C4-2B (cell line): ENCODE measurements around the gene CAPG.
"Not testable (repeated sequence)": the region's sequence is repeated elsewhere in the genome, so short reads cannot be mapped to it uniquely, and the experiment has no call there.

ENCODE experiments used
- H3K27ac ChIP-seq: fragments of 450-650 bp; 2 replicates; pipeline ENCODE4 v1.5.1; 2017
- ZFX ChIP-seq: fragments of 450-650 bp; IDR thresholded peaks from 2 replicates; pipeline ENCODE4 v1.6.1; 2017
- TF ChIP-seq, protein P1 (sequence below): fragments of 450-650 bp; conservative IDR thresholded peaks from 2 replicates; pipeline ENCODE4 v1.5.1; 2017; ENCODE audit warnings: mild to moderate bottlenecking

Gene CAPG

DNA sequence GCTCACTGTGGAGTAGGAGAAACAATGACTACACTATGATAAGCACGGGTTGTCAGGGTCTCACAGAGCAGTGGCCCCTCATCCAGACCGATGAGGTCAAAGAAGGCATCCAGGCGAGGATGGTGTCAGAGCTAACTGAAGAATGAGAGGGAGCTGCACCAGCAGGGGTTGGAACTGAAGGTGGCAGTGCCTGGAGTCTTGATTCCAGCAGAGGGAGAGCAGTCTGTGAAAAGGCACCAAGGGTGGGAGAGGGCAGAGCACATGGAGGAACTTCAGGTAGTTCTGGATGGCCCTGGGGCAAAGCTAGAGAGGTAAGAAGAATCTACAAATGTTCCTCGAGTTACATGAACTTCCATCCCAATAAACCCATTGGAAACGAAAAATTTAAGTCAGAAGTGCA, 43.0 kb downstream of the CAPG start:
- no peak overlapping the region for H3K27ac ChIP-seq
- no peak for TF ChIP-seq ZFX
- TF ChIP-seq, protein P1, sequence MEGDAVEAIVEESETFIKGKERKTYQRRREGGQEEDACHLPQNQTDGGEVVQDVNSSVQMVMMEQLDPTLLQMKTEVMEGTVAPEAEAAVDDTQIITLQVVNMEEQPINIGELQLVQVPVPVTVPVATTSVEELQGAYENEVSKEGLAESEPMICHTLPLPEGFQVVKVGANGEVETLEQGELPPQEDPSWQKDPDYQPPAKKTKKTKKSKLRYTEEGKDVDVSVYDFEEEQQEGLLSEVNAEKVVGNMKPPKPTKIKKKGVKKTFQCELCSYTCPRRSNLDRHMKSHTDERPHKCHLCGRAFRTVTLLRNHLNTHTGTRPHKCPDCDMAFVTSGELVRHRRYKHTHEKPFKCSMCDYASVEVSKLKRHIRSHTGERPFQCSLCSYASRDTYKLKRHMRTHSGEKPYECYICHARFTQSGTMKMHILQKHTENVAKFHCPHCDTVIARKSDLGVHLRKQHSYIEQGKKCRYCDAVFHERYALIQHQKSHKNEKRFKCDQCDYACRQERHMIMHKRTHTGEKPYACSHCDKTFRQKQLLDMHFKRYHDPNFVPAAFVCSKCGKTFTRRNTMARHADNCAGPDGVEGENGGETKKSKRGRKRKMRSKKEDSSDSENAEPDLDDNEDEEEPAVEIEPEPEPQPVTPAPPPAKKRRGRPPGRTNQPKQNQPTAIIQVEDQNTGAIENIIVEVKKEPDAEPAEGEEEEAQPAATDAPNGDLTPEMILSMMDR, result no peak

DNA sequence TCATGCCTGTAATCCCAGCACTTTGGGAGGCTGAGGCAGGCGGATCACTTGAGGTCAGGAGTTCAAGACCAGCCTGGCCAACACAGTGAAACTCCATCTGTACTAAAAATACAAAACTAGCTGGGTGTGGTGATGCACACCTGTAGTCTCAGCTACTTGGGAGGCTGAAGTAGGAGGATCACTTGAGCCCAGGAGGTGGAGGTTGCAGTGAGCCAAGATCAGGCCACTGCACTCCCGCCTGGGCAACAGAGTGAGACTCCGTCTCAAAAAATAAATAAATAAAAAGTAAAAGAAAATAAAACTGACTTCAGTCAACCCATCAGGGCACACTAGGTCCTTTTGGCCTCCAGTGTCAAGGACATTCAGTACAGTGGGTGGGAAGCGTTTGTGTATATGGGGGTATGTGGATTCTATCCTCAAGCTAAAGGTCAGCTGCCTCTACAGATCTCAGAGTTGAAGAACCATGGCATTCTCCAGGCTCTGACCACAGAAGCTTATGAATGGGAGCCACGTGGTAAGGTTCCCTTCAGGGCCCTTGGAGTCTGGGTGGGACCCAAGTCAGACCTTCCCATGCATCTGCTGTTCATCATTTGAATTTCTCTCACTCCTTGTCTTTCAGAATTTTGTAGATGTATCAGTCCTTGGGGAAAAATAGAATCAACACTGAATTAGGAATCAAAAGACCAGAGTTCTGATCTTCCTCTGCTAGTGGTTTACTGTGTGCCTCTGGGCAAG, 47.3 kb downstream of the CAPG start:
- H3K27ac ChIP-seq, result not testable (repeated sequence)

DNA sequence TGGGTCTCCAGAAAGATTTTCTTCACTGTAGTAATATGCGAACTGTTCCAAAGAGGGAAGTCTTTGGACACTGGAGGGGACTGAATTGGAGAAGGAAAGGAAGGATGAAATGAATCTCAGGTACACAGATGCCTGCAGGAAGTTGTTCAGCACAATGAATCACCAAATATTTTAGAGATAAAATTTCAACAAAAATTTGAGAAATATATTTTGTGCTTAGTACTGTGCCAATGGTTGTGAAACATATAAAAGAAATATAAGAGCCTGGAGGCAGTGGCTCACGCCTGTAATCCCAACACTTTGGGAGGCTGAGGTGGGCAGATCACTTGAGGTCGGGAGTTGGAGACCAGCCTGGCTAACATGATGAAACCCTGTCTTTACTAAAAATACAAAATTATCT, 52.4 kb downstream of the CAPG start:
- H3K27ac ChIP-seq, result no peak overlapping the region
- TF ChIP-seq, protein P1, result no peak
- no peak for TF ChIP-seq ZFX

DNA sequence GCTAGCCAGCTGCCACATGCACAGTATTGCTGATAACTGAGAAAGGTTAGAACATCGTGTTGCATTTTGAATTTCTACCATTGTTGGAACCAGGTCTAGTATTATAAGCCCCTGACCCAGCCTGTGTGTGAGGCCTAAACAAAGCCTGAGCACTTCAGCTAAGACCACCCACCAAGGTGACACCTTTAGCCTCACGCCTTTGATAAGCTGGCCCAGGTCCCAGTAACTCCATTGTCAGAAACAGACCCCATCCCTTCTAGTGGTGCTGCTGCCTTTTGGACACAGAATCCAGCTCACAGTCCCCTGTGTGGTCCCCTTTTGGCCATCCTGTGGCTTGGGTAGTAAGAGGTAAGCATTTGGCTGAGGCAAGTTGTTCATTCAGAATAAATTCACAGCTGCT, 54.0 kb downstream of the CAPG start:
- no peak overlapping the region for H3K27ac ChIP-seq
- TF ChIP-seq, protein P1, result no peak
- TF ChIP-seq ZFX, result no peak

DNA sequence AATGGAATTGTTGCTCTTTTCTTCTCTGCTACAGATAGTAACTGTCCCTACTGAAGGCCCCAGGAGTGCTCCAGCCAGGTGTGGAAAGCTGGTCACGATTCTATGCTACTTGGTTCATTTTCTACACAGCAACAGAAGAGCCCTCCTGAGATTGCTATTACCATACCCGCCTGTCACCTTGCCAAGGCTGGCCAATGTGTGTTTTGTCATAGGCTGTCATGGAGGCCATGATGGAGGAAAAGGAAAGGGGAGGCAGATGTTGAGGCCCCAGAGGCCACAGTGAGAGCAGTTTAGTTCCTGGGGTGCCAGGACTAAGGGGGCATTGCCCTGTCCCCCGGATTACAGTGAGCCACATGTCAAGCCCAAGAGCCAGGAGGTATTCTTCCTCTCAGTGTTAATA, 54.6 kb downstream of the CAPG start:
- TF ChIP-seq, protein P1, result no peak
- no peak for TF ChIP-seq ZFX
- H3K27ac ChIP-seq, result peak overlapping the region; percentile 79

DNA sequence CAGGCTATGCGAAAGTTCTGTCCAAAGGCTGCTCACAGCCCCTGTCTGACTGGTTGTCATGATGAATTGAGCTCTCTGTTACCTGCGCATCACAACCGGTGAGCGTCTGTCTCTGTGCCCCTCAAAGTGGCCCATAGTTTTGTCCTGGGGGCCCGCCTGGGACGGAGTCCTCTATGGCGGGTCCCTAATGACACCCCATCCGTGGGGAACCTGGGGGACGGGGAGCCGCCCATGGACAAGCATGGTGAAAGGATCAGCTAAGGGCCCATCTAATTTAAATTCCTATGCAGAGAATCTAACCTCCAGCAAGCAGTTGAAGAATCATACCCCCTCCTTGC, 55.1 kb downstream of the CAPG start:
- peak overlapping the region; percentile 79 for H3K27ac ChIP-seq
- TF ChIP-seq ZFX, result no peak; the same call in 1 of the 2 replicates
- TF ChIP-seq, protein P1, result no peak

DNA sequence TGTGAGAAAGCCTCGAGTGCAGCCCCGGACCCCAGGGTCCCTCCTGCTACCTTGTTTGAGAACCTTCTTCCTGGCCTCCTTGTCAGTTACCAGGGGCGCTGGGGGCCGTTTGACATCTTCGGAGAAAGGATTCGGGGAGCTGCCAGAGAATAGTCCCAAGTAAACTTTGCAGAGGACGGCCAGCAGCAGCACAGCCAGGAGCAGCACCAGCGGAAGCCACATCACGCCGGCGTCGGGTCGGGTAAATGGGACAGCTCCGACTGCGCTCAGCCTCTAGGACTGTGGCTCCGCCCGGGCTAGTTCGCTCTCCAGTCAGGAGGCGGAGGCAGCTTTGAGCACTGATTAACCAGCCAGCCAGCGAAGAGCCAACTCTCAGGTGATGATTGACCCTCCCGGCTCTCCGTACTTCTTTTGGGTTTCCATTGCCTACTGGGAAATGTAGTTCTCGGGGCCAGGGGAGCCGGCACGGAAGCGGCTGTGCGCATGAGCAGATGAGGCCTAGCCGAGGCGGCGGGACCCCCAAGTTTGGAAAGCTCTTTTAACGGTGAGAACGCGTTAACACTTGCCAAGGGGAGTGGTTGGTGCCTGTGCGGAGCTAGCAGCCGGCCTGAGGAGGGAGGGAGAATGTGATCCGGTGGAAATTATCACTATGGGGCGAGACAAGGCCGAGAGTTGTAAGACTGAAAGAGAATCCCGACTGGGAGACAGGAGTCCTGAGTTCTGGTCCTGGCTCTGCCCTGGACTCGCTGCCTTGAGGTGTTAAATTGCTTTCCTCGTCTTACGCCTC, 55.7 kb downstream of the CAPG start, which contains the start of the genes ELMOD3 and RETSAT:
ELMOD3 (plus strand) TSS at position 484 of the 787 bp plus-strand sequence. CDS start 2,430 bp downstream, outside the sequence.
RETSAT (minus strand) TSS at position 243 of the 787 bp plus-strand sequence; CDS start at position 222, 21 bp downstream.
- peak within 1 kb of the TSS; percentile 79 for H3K27ac ChIP-seq
- TF ChIP-seq, protein P1, result no peak
- peak; percentile 98 for TF ChIP-seq ZFX
